OCI-LY3 (cell line): ENCODE results near the gene ADAMTS6.

ENCODE experiments used
- CTCF ChIP-seq: fragments of 200-600, 300-600 bp; sonication (generic); IDR thresholded peaks from 2 replicates; pipeline ENCODE4 v1.5.1; 2014; ENCODE audit warnings: antibody characterized with exemption, low read length, low read depth
- EZH2phosphoT487 ChIP-seq: fragments of 200-600 bp; shearing (Covaris generic); IDR thresholded peaks from 2 replicates; pipeline ENCODE4 v1.6.1; 2018; ENCODE audit warnings: antibody characterized with exemption, mixed run types, low read depth

DNA sequence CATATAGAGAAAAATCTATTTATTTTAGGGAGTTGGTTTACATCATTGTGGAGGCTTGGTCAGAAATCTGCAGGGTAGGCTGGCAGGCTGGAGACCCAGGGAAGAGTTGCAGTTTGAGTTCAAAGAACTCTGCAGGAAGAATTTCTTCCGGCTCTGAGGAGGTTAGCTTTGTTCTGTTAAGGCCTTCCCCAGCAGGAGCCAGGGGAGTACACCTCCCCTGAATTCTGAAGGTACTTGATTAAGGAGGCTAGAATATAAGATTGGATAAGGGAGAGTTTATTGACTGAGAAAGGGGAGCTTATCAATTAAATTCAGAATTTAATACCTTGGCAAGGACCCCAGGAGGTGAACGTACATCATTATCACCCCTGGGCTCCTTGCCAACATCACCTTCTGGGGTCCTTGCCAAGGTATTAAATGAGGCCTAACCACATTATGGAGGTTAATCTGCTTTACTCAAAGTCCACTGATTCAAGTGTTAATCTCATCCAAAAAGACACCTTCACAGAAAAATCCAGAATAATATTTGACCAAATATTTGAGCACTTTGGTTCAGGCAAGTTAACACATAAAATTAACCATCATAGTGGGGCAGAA, 361.3 kb downstream of the ADAMTS6 start:
- TF ChIP-seq CTCF (no peak), EZH2phosphoT487 (no peak)
